ENCODE results near the gene PACRG. TPM values are rescaled to one million over a fixed set of nuclear protein-coding genes. Genes with fewer than 3 reads are reported as not detected.

PACRG gene
- total RNA-seq, 1 donor from 2014 or later = 11.5 TPM

DNA sequence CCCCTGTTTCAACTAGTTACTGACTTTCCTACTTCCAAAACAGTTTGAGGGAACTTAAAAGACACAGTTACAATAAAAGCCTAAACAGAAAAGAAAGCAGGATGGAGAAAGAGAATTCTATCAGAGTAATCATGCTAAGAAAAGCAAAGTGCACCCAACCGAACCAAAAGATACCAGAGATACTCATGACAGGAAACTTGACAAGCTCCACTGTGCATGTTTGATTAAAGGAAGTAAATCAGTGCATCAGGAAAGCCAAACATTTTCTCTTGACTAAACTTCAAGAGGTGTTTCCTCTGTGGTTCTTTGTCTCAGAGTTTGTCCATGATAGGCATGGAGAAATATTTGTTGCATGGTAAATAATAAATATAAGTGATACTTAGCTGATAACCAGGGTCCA lies 138.9 kb downstream of the PACRG start:
- no peak for DNase-seq

DNA sequence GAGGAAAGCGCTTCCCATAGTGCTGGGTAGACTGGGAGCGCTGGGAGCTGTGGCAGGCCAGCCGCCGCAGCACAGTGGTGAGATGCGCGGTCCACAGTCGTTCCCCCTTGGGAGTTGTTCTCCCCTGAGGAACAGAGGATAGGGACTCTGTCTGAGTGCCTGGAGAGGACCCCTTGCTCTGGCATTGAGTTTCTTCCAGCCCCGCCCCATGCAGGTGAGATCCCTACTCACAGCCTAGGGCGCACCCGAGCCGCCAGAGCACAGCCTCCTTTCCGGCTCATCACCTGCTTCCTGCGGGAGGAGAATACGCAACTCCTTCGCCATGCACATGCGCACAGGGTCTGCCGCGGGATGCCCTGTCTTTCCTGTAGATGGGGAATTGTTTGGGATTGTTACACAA lies 140.6 kb downstream of the PACRG start:
- DNase-seq = no peak

GRCh38 chr6:162871966-162872365 lies 144.2 kb downstream of the PACRG start:
- no peak for DNase-seq

GRCh38 chr6:162873537-162873936 lies 145.8 kb downstream of the PACRG start:
- peak; percentile 36 for DNase-seq

DNA sequence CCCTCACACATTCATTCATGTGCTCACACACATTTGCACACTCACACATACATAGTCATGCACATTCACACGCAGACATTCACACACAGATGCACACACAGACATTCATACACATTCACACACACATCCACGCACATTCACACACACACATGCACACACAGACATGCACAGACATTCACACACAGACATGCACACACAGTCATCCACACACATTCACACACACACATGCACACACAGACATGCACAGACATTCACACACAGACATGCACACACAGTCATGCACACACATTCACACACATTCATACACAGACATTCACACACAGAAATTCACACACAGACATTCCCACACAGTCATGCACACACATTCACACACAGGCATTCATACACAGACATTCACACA lies 147.3 kb downstream of the PACRG start:
- no peak for DNase-seq

DNA sequence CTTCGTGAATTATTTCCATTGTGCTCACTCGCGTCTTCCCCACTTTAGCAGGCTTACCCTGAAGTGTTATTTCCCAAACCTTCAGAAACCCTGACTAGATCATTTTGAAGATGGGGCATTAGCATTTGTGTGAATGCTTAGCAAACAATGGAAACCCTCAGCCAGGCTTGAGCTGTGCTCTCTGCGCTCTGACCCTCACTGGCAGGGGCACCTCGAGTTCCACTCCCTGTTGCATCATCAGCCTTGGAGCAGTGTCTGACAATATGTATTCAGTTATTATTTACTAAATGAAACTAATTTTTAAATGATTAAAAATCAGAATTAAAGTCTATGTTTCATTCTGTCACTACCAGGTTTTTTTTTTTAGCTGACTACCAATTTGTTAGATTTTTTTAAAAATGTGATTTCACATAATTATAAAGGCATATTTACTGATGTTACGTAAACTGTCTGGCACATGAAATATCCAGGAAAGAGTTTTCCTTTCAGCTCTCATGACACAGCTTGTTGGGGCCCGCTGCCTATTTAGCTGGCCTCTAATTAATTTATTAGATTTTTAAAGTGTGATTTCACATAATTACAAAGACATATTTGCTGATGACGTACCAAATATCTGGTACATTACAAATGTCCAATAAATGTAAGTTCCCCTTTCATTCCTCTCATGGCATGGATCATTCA lies 155.2 kb downstream of the PACRG start:
- DNase-seq = no peak

- no peak for DNase-seq
These were observed 160.4 kb downstream of the PACRG start for GRCh38 chr6:162887981-162888689.

DNA sequence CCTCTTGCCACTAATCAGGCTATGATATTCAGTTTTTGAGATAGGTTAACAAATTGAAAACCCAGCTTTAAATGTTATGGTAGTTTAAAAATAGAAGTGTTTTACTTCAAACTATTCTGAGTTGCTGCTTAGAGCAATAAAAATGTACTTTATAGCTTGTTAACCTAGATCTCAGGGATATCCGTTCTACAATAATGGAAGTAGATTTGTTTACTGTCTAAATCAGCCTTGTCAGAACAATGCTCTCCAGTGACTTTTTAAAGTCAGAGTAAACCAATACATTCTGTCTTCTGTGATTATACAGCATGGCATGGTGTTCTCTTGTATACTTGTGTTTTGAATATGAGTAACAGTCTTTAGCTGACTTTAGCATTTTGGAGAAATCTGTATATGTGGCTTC lies 161.5 kb downstream of the PACRG start:
- no peak for DNase-seq

DNA sequence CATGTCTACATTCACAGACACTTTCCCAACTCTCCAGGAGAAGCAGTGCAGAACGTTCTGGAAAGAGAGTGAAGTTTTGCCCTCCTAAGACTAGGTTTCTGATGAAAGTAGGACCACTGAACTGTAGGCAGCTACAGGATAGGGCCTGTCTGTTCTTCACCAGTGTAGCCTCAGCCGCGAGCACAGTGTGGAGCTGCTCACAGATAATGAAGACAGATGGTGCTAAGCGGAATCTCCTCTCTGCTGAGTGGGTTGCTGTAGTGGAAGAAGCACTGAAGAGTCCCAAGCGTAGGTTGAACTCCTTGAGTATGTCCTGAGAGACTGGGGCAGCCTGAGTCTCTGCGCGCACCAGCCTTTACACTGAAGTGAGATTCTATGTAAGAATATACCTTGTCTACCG lies 170.2 kb downstream of the PACRG start:
- DNase-seq = no peak

GRCh38 chr6:162899148-162899547 lies 171.4 kb downstream of the PACRG start:
- no peak for DNase-seq

- no peak for DNase-seq
These were observed 172.7 kb downstream of the PACRG start for GRCh38 chr6:162900503-162900902.

DNA sequence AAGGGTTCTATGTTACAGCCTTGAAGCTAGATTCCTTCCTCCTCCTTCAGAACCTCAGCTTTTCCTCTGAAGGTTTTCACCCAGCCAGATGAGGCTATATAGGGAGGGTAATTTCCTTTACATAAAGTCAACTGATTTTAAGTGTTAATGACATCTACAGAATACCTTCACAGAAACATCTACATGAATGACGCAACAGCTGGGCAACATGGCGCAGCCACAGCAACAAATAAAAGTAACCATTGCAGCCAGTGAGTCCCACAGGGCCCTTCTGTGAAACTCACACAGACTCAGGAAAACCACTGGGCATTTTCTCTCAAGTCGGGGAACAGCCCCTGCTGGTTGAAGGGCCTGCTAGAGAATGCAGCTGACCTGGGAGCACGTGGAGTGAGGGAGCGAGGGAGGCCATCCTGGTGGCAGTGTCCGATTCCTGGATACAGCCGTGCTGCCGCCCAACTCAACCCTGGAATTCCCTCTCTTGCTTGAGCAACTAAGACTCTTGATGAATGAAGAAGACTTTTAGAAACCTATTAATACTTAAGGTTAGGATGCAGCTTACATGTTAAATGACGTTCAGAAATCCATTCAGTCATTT lies 176.4 kb downstream of the PACRG start:
- DNase-seq = no peak

GRCh38 chr6:162906479-162906878 lies 178.7 kb downstream of the PACRG start:
- no peak for DNase-seq

DNA sequence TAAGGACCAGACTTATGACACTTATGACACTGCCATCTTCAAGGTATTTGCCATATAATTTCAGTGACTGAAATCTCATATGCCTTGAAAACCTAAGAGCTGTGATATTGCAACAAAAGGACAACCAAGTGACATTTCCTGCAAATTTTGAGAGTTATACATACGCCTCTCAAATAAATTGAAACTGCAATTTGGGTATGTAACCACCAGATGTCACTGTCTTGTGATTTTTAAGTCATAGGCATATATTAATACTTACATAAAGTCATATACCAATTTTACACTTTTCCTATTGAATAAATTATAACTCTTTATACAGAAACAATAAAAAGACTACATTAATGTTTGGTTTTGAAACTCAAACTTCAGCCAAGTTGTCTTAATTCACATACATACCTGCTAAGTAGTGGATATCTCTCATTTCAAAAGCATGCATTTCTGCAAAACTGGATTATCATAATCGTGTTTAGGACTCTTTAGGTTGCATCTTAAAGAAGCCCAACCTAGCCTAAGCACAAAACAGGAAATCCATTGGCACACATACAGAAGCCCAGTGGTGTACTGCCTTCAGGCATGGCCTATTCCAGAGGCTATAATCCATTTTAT lies 180.2 kb downstream of the PACRG start:
- no peak for DNase-seq

- DNase-seq = no peak
These were observed 185.4 kb downstream of the PACRG start for GRCh38 chr6:162913206-162913605.

DNA sequence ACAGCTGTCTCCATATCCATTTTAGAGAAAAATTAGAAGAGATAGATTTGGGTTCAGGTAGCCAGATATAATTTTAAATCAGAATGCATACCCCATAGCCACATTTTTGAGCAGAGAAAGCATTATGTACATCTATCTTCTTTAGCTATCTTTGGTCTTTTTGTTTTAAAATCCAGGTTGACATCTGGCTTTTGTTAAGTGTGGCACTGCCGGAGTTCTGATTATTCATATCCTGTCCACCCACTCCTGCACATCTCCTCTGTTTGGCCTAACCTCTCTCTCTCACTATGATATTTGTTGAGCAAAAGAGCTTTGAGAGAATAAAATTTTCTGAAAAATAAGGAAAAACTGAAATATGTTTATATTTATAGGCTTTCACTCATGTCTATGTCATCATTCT lies 189.7 kb downstream of the PACRG start:
- DNase-seq = no peak

DNA sequence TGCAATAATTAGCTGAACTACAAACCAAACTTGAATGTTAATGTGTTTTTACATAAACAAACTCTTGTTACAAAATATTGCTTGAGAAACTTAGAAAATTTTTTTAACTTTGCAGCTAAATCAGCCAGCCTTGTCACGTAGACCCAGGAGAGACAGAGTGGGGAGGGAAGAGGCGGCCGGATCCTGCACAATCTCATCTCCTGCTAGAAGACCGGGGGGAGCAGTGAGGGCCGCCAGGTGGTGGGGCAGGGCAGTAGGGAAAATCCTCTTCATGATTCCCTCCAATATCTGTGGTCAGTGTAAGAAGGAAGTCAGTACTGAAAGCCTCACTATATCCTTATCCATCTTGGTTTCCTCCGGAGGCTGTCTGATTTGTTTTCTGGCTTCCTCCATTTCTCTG lies 193.3 kb downstream of the PACRG start:
- DNase-seq = peak; percentile 26

GRCh38 chr6:162921510-162922040 lies 193.8 kb downstream of the PACRG start:
- peak; percentile 67 for DNase-seq

DNA sequence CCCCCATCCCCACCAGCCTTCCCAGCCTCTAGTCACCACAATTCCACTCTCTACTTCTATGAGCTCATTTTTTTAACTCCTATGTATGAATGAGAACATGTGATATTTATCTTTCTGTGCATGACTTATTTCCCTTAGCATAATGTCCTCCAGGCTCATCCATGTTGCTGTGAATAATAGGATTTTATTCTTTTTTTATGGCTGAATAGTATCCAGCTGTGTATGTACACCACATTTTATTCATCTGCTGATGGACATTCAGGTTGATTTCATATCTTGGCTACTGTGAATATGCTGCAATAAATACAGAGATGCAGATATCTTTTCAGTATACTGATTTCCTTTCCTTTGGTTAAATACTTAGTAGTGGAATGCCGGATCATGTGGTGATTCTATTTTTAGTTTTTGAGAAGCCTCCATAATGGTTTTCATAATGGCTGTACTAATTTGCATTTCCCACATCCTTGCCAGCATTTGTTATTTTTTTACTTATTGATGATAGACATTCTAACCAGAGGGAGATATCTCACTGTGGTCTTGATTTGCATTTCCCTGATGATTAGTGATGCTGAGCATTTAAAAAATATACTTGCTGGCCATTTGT lies 194.9 kb downstream of the PACRG start:
- no peak for DNase-seq

DNA sequence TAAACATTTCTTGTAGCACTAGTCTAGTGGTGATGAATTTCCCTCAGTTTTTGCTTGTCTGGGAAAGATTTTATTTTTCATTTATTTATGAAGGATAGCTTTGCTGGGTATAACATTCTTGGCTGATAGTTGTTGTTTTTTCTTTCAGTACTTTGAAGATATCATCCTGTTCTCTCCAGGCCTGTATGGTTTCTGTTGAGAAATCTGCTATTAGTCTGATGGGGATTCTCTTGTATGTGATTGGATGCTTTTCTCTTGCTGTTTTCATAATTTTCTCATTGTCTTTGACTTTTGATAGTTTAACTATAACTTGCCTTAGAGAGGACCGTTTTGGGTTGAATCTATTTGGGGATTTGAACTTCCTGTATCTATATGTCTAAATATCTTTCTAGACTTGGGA lies 207.1 kb downstream of the PACRG start:
- no peak for DNase-seq

- peak; percentile 25 for DNase-seq
These were observed 212.7 kb downstream of the PACRG start for GRCh38 chr6:162940426-162940825.

- no peak for DNase-seq
These were observed 213.4 kb downstream of the PACRG start for GRCh38 chr6:162941128-162941527.

- no peak for DNase-seq
These were observed 215.1 kb downstream of the PACRG start for GRCh38 chr6:162942866-162943265.

Data from tongue (tissue), 2 donors.